Ishikawa (cell line): Measurements from ENCODE around the gene TSGA10IP.
A peak's percentile ranks its signal among the peaks of the same experiment; 100 is the strongest.

Experiments used
- CEBPB ChIP-seq: IDR thresholded peaks from 2 replicates; pipeline ENCODE4 v1.6.1; 2012
- CREB1 ChIP-seq: IDR thresholded peaks from 2 replicates; pipeline ENCODE4 v1.6.1; 2012; ENCODE audit warnings: low read depth
- EGR1 ChIP-seq: IDR thresholded peaks from 2 replicates; pipeline ENCODE4 v1.6.1; 2012
- EP300 ChIP-seq: IDR thresholded peaks from 2 replicates; pipeline ENCODE4 v1.6.1; 2012; ENCODE audit warnings: borderline replicate concordance
- FOXM1 ChIP-seq: IDR thresholded peaks from 2 replicates; pipeline ENCODE4 v1.6.1; 2012; ENCODE audit warnings: low read depth, borderline replicate concordance
- MAX ChIP-seq: IDR thresholded peaks from 2 replicates; pipeline ENCODE4 v1.6.1; 2012
- NFIC ChIP-seq: IDR thresholded peaks from 2 replicates; pipeline ENCODE4 v1.6.1; 2012
- RAD21 ChIP-seq: IDR thresholded peaks from 2 replicates; pipeline ENCODE4 v1.6.1; 2012; ENCODE audit warnings: low read depth
- REST ChIP-seq: IDR thresholded peaks from 2 replicates; pipeline ENCODE4 v1.6.1; 2012; ENCODE audit warnings: low read depth, mild to moderate bottlenecking
- TAF1 ChIP-seq: IDR thresholded peaks from 2 replicates; pipeline ENCODE4 v1.6.1; 2012; ENCODE audit warnings: low read depth, mild to moderate bottlenecking
- TCF12 ChIP-seq: IDR thresholded peaks from 2 replicates; pipeline ENCODE4 v1.6.1; 2012; ENCODE audit warnings: low read depth
- TEAD4 ChIP-seq: IDR thresholded peaks from 2 replicates; pipeline ENCODE4 v1.6.1; 2012
- USF1 ChIP-seq: IDR thresholded peaks from 2 replicates; pipeline ENCODE4 v1.6.1; 2012
- YY1 ChIP-seq: IDR thresholded peaks from 2 replicates; pipeline ENCODE4 v1.6.1; 2012; ENCODE audit warnings: low read depth
- ZBTB7A ChIP-seq: IDR thresholded peaks from 2 replicates; pipeline ENCODE4 v1.6.1; 2012; ENCODE audit warnings: low read depth

Gene TSGA10IP

GRCh38 chr11:65899356-65900124 lies 45.7 kb upstream of the TSGA10IP start:
- TF ChIP-seq ZBTB7A (peak; percentile 64; the same call in 1 of the 2 replicates), MAX (peak; percentile 93), USF1 (peak; percentile 37; the same call in 1 of the 2 replicates), NFIC (no peak; the same call in 1 of the 2 replicates)

- TF ChIP-seq TAF1 (peak; percentile 65; the same call in 1 of the 2 replicates), TEAD4 (no peak; the same call in 1 of the 2 replicates), NFIC (peak; percentile 37; the same call in 1 of the 2 replicates), EGR1 (peak; percentile 6; the same call in 1 of the 2 replicates), REST (no peak), FOXM1 (no peak), TCF12 (peak; percentile 65; the same call in 1 of the 2 replicates), ZBTB7A (0 out of 2 replicates have a peak, but pooled peaks have one; percentile 2), USF1 (no peak), CEBPB (no peak; the same call in 1 of the 2 replicates), YY1 (no peak), MAX (peak; percentile 90), EP300 (peak; percentile 56), CREB1 (peak; percentile 88), RAD21 (no peak; the same call in 1 of the 2 replicates)
Measured at GRCh38 chr11:65900125-65900898, 45.0 kb upstream of the TSGA10IP start, which contains the start of gene FOSL1. Gene FOSL1 (minus strand): TSS chr11:65900388. CDS start chr11:65900339, 49 bp downstream.

GRCh38 chr11:65900899-65901180 lies 44.4 kb upstream of the TSGA10IP start:
- TF ChIP-seq TCF12 = no peak
- TF ChIP-seq MAX = no peak
- no peak for TF ChIP-seq USF1
- no peak for TF ChIP-seq CREB1
- TF ChIP-seq NFIC = no peak
- no peak for TF ChIP-seq TAF1
- no peak for TF ChIP-seq RAD21
- TF ChIP-seq YY1 = no peak
- TF ChIP-seq EGR1 = no peak
- TF ChIP-seq TEAD4 = no peak
- no peak for TF ChIP-seq REST
- TF ChIP-seq CEBPB = no peak
- no peak for TF ChIP-seq ZBTB7A
- TF ChIP-seq EP300 = no peak
- TF ChIP-seq FOXM1 = no peak

- TF ChIP-seq FOXM1 = peak; percentile 79
- TF ChIP-seq TCF12 = peak; percentile 78; the same call in 1 of the 2 replicates
- no peak for TF ChIP-seq RAD21
- no peak for TF ChIP-seq REST
- 0 out of 2 replicates have a peak, but pooled peaks have one; percentile 33 for TF ChIP-seq YY1
- peak; percentile 91 for TF ChIP-seq TEAD4
- no peak for TF ChIP-seq TAF1
- TF ChIP-seq EGR1 = no peak
- TF ChIP-seq NFIC = no peak
- no peak for TF ChIP-seq ZBTB7A
- no peak for TF ChIP-seq CEBPB
- TF ChIP-seq MAX = 0 out of 2 replicates have a peak, but pooled peaks have one; percentile 28
- peak; percentile 74; the same call in 1 of the 2 replicates for TF ChIP-seq EP300
- TF ChIP-seq USF1 = no peak
Measured at GRCh38 chr11:65903068-65903481, 42.2 kb upstream of the TSGA10IP start.
